Inferior parietal cortex (tissue), 1 donor: ENCODE measurements around the gene FBXW12.

ENCODE experiments used
- DNase-seq: peaks from one replicate; pipeline ENCODE4 v3.0.0-alpha.2; 2016; ENCODE audit errors: extremely low spot score

The FBXW12 gene

GRCh38 chr3:48407542-48408099 is 35.6 kb downstream of the FBXW12 start:
- no peak for DNase-seq

GRCh38 chr3:48408823-48409281 is 36.8 kb downstream of the FBXW12 start:
- DNase-seq = no peak

- DNase-seq = no peak
These were observed 37.5 kb downstream of the FBXW12 start for GRCh38 chr3:48409291-48410201.

DNA sequence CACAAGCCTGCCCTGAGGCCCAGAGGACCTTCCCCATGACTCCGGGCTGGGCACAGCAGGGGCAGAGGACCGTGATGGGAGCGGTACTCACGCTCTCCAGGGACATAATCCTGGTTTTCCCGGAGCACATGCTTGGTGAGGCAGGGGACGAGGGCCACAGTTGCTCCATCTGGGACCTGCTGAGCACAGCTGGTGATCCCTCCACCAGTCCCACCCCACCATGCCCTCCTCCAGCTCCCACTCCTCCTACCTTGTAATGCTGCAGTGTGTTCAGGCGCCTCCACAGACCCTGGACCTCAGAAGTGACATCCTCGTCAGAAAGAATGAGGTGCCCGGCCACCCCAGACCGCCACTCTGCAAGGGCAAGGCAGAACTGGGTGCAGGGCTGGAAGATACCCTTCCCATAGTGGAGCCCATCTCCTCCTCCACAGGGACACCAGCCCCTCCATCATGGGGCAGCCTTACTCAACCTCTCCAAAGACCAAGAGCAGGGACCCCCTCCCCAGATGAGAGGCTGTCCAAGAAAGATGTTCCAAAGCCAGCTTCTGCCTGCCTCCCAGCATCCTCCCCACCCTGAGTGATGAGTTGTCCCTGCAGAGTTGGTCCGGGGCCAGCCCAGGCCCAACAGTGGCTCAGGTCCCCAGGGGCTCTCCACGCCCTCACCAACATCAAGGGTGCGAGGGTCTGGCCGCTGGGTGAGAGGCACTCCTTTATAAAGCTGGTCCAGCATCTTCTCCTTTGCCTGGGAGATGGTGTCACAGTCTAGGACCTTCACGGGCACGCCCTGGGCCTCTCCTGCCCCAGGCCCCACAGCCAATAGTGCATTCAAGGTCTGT is 38.4 kb downstream of the FBXW12 start:
- DNase-seq = no peak

- no peak for DNase-seq
These were observed 39.1 kb downstream of the FBXW12 start for GRCh38 chr3:48411041-48411588.

DNA sequence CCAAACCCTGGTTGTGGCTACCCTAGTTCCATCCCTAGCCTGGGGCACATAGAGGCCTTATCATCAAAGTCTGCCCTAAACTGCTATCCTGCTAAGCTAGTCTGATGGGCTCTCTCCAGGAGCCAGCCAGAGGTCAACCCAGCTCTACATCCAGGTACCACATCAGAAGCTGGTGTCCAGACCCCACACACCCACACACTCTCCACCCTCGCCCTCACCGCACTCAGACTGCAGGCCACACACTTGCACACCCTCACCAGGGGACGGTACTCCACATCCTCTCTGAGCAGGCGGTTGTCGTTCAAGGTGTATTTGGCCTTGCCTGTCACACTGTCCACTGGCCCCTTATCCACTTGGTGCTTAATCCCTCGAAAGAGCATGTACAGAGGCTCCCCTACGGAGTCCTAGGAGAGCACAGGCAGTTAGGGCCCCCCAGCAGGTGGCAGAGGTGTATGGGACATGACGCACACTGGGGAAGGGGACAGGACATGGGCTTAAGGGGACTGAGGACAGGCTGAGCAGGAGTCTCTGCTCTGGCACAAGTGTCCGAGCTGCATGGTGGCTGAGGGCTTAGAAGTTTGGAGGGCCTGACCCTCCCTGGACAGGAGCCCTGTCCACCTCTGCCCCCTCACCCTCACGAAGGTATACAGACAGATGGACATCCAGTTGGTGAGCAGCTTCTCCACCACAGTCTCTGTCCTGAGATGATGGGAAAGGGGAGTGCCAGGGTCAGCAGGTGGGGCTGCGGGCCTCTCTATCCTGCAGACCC is 39.8 kb downstream of the FBXW12 start:
- no peak for DNase-seq

DNA sequence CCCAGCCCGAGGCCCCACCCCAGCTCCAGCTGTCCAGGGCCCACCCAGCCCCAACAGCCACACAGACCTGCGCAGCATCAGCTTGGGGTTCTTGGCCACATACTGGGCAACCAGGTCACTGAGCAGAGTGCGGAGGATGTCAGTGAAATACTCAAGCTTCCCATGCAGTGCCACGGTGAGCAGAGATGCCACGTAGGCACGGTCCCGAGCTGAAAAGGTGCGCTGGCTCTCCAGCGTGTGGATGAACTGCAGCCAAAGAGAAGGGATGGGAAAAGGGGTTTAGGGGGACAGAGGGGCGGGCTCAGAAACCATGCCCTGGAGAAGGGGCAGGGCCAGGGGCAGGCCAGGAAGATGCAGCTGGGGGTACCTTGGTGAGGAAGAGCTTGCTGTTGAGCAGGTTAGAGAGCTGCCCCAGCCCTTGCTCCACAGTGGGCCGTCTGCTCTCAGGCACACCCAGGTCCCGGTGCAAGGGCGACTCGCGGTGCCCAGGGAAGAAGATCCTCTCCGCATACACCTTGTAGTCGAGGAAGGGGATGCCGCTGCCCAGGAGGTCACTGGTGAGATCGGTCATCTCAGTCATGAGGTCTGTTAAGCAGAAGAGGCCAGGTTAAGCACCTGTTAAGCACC is 40.5 kb downstream of the FBXW12 start:
- no peak for DNase-seq

GRCh38 chr3:48413086-48413485 is 41.1 kb downstream of the FBXW12 start:
- no peak for DNase-seq

GRCh38 chr3:48413611-48414010 is 41.6 kb downstream of the FBXW12 start:
- no peak for DNase-seq

GRCh38 chr3:48414376-48415250 is 42.6 kb downstream of the FBXW12 start:
- DNase-seq = no peak

GRCh38 chr3:48415251-48415953 is 43.4 kb downstream of the FBXW12 start:
- no peak for DNase-seq

GRCh38 chr3:48416091-48416505 is 44.1 kb downstream of the FBXW12 start:
- no peak for DNase-seq

DNA sequence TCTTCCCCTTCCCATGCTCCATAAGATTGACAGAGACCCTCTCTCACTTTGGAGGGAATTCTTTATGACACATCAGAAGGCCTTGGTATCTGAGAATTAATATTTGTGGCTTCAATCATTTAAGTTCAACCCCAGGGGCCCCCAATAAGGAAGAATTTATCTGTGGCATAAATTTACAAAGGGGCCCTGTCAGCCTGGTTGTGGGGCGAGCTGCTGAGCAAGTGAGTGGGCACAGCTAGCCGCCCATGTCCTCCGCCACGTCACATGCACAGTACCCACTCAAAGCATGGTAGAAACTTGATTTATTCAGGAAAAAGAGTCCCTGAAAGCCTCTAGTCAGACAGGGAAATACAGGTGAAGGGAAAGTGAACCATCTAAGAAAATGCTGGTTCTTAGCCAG is 44.5 kb downstream of the FBXW12 start:
- no peak for DNase-seq

- DNase-seq = no peak
These were observed 45.6 kb downstream of the FBXW12 start for GRCh38 chr3:48417529-48418108.

DNA sequence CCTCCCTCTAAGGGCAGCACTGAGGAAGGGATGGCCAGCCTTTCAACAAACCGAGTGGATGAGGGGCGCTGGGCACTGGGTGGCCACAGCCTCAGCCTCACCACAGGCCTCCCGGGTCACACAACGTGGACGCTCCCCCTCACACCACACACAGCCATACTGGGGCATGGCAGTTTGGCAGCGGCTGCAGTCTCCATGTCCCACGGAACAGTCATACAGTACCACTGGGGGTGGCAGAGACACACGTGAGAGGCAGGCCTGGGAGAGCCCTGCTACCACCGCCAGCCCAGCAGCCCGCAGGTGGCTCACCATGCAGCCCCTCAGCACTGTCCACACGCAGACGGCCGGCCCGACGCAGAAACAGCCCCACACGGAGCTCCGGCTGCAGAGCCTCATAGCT is 46.1 kb downstream of the FBXW12 start:
- DNase-seq = no peak

- DNase-seq = no peak
These were observed 46.6 kb downstream of the FBXW12 start for GRCh38 chr3:48418651-48419050.

DNA sequence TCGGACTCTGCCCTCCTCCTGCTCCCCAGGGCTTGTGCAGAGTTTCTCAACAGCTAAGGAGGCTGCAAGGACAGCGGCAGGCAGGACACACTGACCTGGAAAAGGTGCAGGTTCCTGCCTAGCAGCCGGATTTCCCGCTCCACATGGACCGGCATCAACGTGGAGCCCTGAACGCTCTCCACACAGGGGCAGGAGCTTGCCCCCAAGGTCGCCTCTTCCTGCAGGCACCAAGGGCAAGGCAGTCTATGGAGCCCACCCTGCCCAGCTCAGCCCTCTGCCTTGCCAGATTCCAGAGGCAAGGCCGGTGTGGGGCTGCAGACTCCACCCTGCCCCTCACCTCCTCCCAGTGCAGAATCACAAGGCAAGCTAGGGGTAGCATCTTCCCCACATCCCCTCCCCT is 47.1 kb downstream of the FBXW12 start:
- DNase-seq = no peak

GRCh38 chr3:48419597-48419996 is 47.6 kb downstream of the FBXW12 start:
- DNase-seq = no peak

- DNase-seq = no peak
These were observed 48.5 kb downstream of the FBXW12 start for GRCh38 chr3:48420561-48420960.
